ENCODE data around the gene AOPEP. TPM values are rescaled to one million over a fixed set of nuclear protein-coding genes. Genes with fewer than 3 reads are reported as not detected.

AOPEP gene
- total and polyA plus RNA-seq, 9 of the 15 experiments (the other 6 are each of a cell fraction or from before 2014, with no cell fraction given): 4.5 to 19.3 (median 13.5) TPM

GRCh38 chr9:95110921-95111525, 384.5 kb downstream of the AOPEP start:
- FAIRE-seq: no peak
- CTCF ChIA-PET (ENCODE audit: low intra/inter-chr PET ratio): no interaction called here
- WGBS (ENCODE audit: insufficient coverage, low coverage, missing lambda C conversion rate): 78% methylated on average over 14 of the region's 14 CpGs

More at GRCh38 chr9:95110921-95111525, 384.5 kb downstream of the AOPEP start:
- Histone ChIP-seq H3K36me3 (ENCODE audit: control insufficient read depth, insufficient read depth, low read length) (peaks cover 14% of the 10 kb centered on the region; the same call in 2 of the 3 replicates), H3K27me3 (ENCODE audit: control insufficient read depth in 2 of 2, insufficient read depth in 2 of 2, low read length in 2 of 2) (no peaks in the 10 kb centered on the region), H3K9ac (ENCODE audit: insufficient read depth in 1 of 2, low read depth in 2 of 2, low read length in 2 of 2) (no peak overlapping the region), H3K4me2 (ENCODE audit: insufficient read depth, low read length) (no peak overlapping the region), H3K79me2 (ENCODE audit: control insufficient read depth, insufficient read depth, low read length) (no peaks in the 10 kb centered on the region), H3K4me1 (replicated peaks in 1 of 2; ENCODE audit: control insufficient read depth in 2 of 2, insufficient read depth in 2 of 2, low read length in 2 of 2) (peaks cover 0 to 3% of the 10 kb centered on the region in 2 experiments; a peak in 1 of 5 replicates), H4K20me1 (replicated peaks; ENCODE audit: control insufficient read depth, insufficient read depth, low read length) (no peaks in the 10 kb centered on the region), H3K9me3 (replicated peaks; ENCODE audit: control insufficient read depth, insufficient read depth, low read depth, low read length) (no peaks in the 10 kb centered on the region), H3K4me3 (no peak overlapping the region), H3K27ac (ENCODE audit: extremely low read depth, low read depth, low read length) (no peak overlapping the region), H2AFZ (ENCODE audit: low read depth, low read length) (no peak overlapping the region), H3K9me1 (ENCODE audit: control insufficient read depth, insufficient read depth, low read length) (no peaks in the 10 kb centered on the region)
- in situ Hi-C loops (cut with MboI): no loop called here
- intact Hi-C loops (cut with micrococcal nuclease): no loop called here
- POLR2A ChIA-PET: interaction anchor here (0.8 kb wide), 1 partner anchor 10 kb away, joined by 4 read pairs; no protein-coding TSS in a partner anchor
- TF ChIP-seq ZNF583 (CRISPR knock-in tag; IDR thresholded peaks at IDR 0.05) (no peak), NFATC3 (IDR thresholded peaks at IDR 0.05) (no peak), XRCC4 (IDR thresholded peaks at IDR 0.05; ENCODE audit: extremely low read depth, insufficient read depth, insufficient read length) (no peak), CCAR2 (IDR thresholded peaks at IDR 0.05; ENCODE audit: low read depth, low read length) (no peak), RAD21 (CRISPR knock-in tag; conservative IDR thresholded peaks at IDR 0.05 in 1 of 2, IDR thresholded peaks at IDR 0.05 in 1 of 2) (no peak), HDAC6 (IDR thresholded peaks at IDR 0.05; ENCODE audit: low read depth, low read length) (no peak), TFE3 (CRISPR knock-in tag; IDR thresholded peaks at IDR 0.05) (no peak), FOXK2 (conservative IDR thresholded peaks at IDR 0.05 in 1 of 2, IDR thresholded peaks at IDR 0.05 in 1 of 2; ENCODE audit: low read depth in 2 of 2) (no peak), MYNN (IDR thresholded peaks at IDR 0.05) (no peak), MYNN (CRISPR knock-in tag; IDR thresholded peaks at IDR 0.05) (no peak)
- DNase-seq (ENCODE audit: extremely low read depth in 1 of 4, low spot score in 3 of 4) (no peak), ATAC-seq (no peak)
- BruUV-seq (replicated peaks): no TSS peak

All from K562 (cell line).